Measurements from ENCODE around the gene NT5C2.

NT5C2 gene

GRCh38 chr10:103078676-103079075, 114.4 kb downstream of the NT5C2 start:
- no peak for TF ChIP-seq CTCF (conservative IDR thresholded peaks at IDR 0.05; ENCODE audit: control insufficient read depth, insufficient read depth, low read depth, low read length)
- no peak for DNase-seq (ENCODE audit: low read depth)
- no peak overlapping the region for H3K4me3 ChIP-seq (ENCODE audit: control insufficient read depth, low read depth, low read length)

- no peak for DNase-seq (ENCODE audit: low read depth)
- TF ChIP-seq CTCF (conservative IDR thresholded peaks at IDR 0.05; ENCODE audit: control insufficient read depth, insufficient read depth, low read depth, low read length): no peak
- no peak overlapping the region for H3K4me3 ChIP-seq (ENCODE audit: control insufficient read depth, low read depth, low read length)
These were observed 114.8 kb downstream of the NT5C2 start for GRCh38 chr10:103078309-103078615.

GRCh38 chr10:103077491-103078308, 115.4 kb downstream of the NT5C2 start:
- no peak overlapping the region for H3K4me3 ChIP-seq (ENCODE audit: control insufficient read depth, low read depth, low read length)
- DNase-seq (ENCODE audit: low read depth): no peak
- no peak for TF ChIP-seq CTCF (conservative IDR thresholded peaks at IDR 0.05; ENCODE audit: control insufficient read depth, insufficient read depth, low read depth, low read length)

- TF ChIP-seq CTCF (conservative IDR thresholded peaks at IDR 0.05; ENCODE audit: control insufficient read depth, insufficient read depth, low read depth, low read length): no peak
- H3K4me3 ChIP-seq (ENCODE audit: control insufficient read depth, low read depth, low read length): no peak overlapping the region
These were observed 116.1 kb downstream of the NT5C2 start for GRCh38 chr10:103077020-103077419.

GRCh38 chr10:103072891-103073290, 120.2 kb downstream of the NT5C2 start:
- no peak for DNase-seq (ENCODE audit: low read depth)
- TF ChIP-seq CTCF (conservative IDR thresholded peaks at IDR 0.05; ENCODE audit: control insufficient read depth, insufficient read depth, low read depth, low read length): no peak
- H3K4me3 ChIP-seq (ENCODE audit: control insufficient read depth, low read depth, low read length): no peak overlapping the region

More at GRCh38 chr10:103077020-103077419, 116.1 kb downstream of the NT5C2 start:
- no peak for DNase-seq (ENCODE audit: low read depth)

- H3K4me3 ChIP-seq (ENCODE audit: control insufficient read depth, low read depth, low read length): no peak overlapping the region
- DNase-seq (ENCODE audit: low read depth): no peak
- TF ChIP-seq CTCF (conservative IDR thresholded peaks at IDR 0.05; ENCODE audit: control insufficient read depth, insufficient read depth, low read depth, low read length): no peak
These were observed 120.8 kb downstream of the NT5C2 start for GRCh38 chr10:103072276-103072675.
